ENCODE measurements around the gene SMARCA2.

DNA sequence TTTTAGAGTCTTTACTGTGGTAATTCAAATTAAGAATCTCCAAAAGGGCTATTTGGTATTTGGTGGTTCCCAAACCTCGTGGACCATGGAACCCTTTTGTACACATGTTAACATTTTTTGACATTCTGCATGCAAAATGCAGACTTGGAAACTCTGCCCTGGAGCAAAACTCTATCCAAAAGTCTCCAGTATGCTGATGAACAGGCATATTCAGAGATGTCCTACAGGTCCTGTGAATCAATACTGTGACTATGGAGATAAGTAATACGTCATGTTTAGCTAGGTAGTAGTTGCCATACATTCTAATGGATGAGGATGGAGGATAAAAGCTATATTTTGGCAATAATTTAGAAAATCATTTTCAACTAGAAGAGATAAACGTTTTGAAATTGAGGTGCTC, 218.1 kb downstream of the SMARCA2 start:
- TF ChIP-seq TARDBP (IDR thresholded peaks at IDR 0.05) = no peak
- TF ChIP-seq SUZ12 (IDR thresholded peaks at IDR 0.05) = no peak
- no peak for TF ChIP-seq FOXK2 (IDR thresholded peaks at IDR 0.05)
- TF ChIP-seq ZNF384 (IDR thresholded peaks at IDR 0.05) = no peak
- no peak for TF ChIP-seq SP1 (IDR thresholded peaks at IDR 0.05)
- no peak for TF ChIP-seq FOXA1 (IDR thresholded peaks at IDR 0.05)
- TF ChIP-seq FOXM1 (IDR thresholded peaks at IDR 0.05; ENCODE audit: borderline replicate concordance) = no peak
- TF ChIP-seq, protein P1, sequence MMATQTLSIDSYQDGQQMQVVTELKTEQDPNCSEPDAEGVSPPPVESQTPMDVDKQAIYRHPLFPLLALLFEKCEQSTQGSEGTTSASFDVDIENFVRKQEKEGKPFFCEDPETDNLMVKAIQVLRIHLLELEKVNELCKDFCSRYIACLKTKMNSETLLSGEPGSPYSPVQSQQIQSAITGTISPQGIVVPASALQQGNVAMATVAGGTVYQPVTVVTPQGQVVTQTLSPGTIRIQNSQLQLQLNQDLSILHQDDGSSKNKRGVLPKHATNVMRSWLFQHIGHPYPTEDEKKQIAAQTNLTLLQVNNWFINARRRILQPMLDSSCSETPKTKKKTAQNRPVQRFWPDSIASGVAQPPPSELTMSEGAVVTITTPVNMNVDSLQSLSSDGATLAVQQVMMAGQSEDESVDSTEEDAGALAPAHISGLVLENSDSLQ (IDR thresholded peaks at IDR 0.05) = no peak
- no peak for TF ChIP-seq HDGF (IDR thresholded peaks at IDR 0.05; ENCODE audit: borderline replicate concordance)
- no peak for TF ChIP-seq BHLHE40 (IDR thresholded peaks at IDR 0.05; ENCODE audit: borderline replicate concordance)

Measured in HEK293T (cell line).